ENCODE measurements around the gene KRT3.

- TF ChIP-seq CTCF (IDR thresholded peaks at IDR 0.05; ENCODE audit: low read length), result no peak
- no peak for TF ChIP-seq EZH2phosphoT487 (IDR thresholded peaks at IDR 0.05; ENCODE audit: low read length)
These were observed 27.3 kb downstream of the KRT3 start for GRCh38 chr12:52768479-52769200.

Data from MM.1S (cell line).